GM11168 (cell line): ENCODE results near the gene BCL11A.

ENCODE experiments used
- in situ Hi-C: fragments of 300-500 bp; cut with MboI; formaldehyde crosslinking; loops from one replicate; pipeline ENCODE4 v1.12.0; 2022; ENCODE audit warnings: low sequenced_read_pairs; ENCODE audit not compliant: unreplicated experiment

BCL11A gene

DNA sequence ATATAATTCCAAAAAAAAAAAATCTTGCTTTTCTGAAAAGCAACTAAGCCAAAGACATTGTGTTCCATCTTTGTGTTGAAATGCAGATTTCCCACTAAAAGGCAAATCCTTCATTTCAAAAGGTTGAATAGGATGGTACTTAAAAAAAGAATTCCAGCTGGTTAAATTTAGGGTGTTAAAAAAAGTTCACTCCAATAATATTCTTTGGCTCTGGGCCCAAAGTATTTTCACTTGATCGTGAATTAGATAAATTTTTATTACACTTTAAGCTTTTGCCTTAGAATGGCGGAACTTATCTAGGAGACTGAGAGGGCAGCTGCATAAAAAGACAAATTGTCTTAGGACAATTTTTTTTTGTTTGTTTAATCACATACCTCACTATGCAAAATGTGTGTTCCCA, 79.2 kb downstream of the BCL11A start:
- in situ Hi-C loops = no loop called here

GRCh38 chr2:60473546-60473945, 79.9 kb downstream of the BCL11A start:
- in situ Hi-C loops = no loop called here

DNA sequence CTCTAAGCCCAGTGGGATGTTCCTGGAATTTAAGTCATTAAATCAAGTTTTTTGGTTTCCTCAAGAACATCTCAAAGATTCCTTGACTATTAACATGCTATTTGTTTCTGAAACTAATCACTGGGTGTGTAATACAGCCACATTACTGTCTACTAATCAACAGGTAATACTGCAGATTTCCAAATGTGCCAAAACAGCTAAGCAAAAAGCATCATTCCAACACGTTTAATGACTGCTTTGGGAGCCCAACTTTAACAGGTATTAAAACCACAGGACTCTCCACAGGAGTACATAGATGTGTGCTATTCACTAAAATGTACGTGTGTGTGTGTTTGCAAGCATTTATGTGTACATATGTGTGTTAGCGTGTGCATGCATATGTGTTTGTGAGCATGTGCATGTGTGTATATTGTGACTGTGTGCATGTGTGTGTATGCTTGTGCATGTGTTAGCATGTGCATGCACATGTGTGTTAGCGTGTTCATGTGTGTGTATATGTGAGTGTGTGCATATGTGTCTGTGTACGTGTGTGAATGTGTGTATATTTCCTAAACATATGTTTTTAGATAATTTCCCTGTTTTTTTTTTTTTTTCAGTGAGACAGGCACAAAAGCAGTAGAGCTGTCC, 80.7 kb downstream of the BCL11A start:
- in situ Hi-C loops = no loop called here

GRCh38 chr2:60472041-60472440, 81.4 kb downstream of the BCL11A start:
- in situ Hi-C loops = no loop called here

DNA sequence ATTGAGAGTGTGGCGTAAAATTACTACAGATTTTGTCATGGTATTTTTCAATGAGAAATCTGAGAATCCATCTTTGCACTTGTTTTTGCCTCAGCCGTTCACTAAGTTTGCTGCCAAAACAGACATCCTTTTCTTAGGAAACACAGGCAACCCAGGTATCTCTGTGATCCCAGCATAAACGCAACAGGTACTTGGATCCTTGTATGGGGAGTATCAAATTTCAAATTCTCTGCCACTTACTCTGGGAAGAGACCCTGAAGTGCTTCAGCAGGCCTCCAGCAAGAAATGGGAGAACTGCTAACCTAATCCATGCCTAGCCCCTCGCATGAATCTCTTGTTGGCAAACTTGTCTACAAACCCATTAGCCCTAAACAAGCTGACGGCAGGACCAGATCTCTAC, 83.1 kb downstream of the BCL11A start:
- in situ Hi-C loops = no loop called here

GRCh38 chr2:60469536-60470317, 83.7 kb downstream of the BCL11A start:
- in situ Hi-C loops = no loop called here

DNA sequence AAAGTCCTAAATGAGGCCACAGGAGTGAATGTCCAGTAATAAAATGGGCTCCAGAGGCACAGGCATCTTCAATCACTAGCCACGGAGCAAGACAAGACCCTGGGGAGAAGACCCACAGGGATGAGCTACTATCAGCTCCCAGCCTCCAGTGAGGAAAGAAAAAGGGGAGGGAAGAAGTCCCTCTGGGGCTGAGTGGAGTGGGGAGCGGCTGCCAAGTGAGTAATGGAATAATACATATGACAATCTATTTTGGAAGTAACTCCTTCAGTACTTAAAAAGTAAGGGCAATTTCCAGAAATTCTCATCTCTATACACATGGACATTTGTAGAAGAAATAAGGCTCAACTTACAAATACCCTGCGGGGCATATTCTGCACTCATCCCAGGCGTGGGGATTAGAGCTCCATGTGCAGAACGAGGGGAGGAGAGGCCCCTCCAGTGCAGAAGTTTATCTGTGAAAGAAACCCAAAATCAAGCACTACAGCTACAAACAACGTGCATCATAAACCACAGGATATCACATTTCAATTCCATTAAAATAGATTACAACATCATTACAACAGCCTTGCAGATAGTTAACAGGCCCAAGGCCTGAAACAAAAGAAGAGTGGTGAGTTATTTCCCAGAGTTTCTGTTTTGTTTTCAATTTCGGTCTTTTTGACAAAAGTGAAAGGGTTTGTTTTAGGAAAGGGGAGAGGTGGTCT, 84.9 kb downstream of the BCL11A start:
- in situ Hi-C loops = no loop called here

- in situ Hi-C loops = no loop called here
Observed at GRCh38 chr2:60466161-60466702, 87.2 kb downstream of the BCL11A start.

DNA sequence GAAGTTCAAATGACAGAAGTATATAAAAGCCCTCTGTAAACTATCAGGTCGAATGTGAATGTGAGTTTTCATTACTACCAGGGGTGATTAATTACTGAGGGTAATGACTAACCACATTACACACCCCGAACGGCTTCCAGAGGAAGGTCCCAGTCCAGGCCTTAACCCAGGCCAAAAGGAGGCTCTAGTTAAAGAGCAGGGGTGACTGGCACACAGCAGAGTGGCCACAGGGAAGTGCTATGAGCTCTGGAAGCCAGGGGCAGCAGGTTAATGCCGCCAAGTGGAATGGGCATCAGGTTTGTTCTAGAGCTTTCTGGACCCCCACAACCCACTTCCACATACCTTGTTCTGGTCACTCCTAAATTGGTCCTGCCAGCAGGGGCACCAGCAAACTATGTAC, 87.7 kb downstream of the BCL11A start:
- in situ Hi-C loops = no loop called here

- in situ Hi-C loops = no loop called here
Observed at GRCh38 chr2:60463249-60463648, 90.2 kb downstream of the BCL11A start.

DNA sequence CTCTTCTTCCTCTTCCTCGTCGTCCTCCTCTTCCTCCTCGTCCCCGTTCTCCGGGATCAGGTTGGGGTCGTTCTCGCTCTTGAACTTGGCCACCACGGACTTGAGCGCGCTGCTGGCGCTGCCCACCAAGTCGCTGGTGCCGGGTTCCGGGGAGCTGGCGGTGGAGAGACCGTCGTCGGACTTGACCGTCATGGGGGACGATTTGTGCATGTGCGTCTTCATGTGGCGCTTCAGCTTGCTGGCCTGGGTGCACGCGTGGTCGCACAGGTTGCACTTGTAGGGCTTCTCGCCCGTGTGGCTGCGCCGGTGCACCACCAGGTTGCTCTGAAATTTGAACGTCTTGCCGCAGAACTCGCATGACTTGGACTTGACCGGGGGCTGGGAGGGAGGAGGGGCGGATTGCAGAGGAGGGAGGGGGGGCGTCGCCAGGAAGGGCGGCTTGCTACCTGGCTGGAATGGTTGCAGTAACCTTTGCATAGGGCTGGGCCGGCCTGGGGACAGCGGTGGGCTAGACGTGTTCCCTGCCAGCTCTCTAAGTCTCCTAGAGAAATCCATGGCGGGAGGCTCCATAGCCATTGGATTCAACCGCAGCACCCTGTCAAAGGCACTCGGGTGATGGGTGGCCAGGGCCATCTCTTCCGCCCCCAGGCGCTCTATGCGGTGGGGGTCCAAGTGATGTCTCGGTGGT, 91.9 kb downstream of the BCL11A start:
- in situ Hi-C loops = no loop called here

- in situ Hi-C loops = no loop called here
Observed at GRCh38 chr2:60460577-60461420, 92.7 kb downstream of the BCL11A start.

- in situ Hi-C loops = no loop called here
Observed at GRCh38 chr2:60459851-60460250, 93.6 kb downstream of the BCL11A start.

DNA sequence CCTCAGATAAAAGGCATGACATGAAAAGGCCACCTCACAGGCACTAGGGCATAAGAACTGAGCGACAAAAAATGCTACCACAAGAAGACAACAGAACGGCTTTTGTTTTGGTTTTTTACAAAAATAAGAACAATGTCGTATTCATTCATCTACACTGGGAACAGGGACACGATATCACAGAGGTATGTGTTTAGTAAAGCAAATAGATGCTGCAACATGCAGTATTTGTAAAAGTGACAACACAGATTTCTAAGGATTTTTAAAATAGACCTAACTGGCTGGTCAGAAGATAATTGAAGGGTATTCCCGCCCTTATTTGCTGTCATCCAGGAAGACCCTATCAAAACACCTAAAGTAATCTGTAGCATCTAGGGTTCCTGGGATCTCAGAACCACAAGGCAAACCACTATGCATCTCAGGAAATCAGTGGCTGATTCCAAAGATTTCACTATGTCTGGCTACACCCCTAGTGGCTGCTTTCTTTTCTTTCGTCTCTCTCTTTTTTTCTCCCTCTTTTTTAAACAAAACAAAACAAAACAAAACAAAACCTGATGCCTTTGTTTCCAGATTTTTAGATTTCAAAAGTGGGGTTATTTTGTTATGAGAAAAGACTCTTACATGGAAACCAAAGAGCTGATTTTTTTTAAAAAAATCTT, 97.2 kb downstream of the BCL11A start:
- in situ Hi-C loops = no loop called here

DNA sequence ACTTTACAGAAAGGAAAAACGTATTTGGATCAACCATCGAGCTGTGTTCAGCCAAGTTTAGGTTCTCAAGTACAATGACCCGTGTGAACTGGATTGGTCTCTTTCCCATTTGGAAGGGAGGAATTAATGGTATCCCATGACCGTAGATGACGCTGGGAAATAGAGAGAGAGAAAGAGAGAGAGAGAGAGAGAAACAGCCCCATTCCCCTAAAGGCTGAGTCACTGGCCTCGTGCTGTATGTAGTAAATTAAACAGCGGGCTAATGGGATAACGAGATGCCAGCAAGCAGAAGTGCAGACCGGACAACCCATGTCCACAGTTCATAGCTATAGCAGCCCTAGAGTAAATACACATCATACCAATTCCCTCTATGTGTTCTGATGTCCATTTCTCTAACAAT, 99.6 kb downstream of the BCL11A start:
- in situ Hi-C loops = no loop called here

DNA sequence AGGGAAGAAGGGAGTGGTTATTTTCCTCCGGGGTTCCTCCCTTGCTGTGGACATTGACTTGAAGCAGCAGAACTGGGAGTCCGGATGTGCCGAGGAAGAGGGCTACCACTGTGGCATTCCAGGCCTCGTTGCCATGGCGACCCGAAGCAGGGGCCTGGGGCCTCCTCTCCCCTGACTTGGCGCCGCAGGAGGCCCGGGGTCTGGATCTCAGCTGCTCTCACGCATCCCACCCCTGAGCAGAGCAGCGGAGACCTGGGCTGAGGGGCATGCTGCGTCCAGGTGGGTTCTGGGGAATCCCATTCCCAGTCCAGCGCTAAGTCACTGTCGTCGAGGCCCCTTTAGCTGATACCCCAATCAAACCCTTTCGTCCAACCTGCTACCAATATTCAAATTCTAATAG, 100.2 kb downstream of the BCL11A start:
- in situ Hi-C loops = no loop called here

DNA sequence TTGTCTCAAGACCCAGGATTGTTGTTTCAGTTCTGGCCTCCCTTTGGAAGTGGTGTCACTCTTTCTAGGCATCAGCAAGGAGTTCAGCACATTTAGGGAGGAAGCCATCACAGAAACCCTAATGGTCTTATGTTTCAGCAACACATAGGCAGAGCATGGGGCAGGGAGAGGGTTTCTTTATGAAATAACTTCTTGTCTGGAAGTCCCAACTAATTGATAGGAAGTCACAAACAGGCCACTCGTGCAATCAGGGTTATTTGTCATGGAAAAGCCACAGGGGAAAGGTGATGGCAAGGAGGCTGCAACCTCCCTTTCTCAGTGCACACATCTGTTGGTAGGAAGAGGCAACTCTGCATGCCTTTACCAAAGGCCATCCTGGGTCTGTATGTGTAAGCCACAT, 103.0 kb downstream of the BCL11A start:
- in situ Hi-C loops = no loop called here

- in situ Hi-C loops = no loop called here
Observed at GRCh38 chr2:60447943-60448342, 105.5 kb downstream of the BCL11A start.
